DMS114 treated with DMSO at 0.1 percent for 48 hours (cell line): ENCODE data around the gene PYY.
A peak's percentile ranks its signal among the peaks of the same experiment; 100 is the strongest.

Source experiments
- DNase-seq: peaks from one replicate; lab custom pipeline; 2025; ENCODE audit not compliant: unreplicated experiment; lab: John Stamatoyannopoulos, UW

PYY gene

GRCh38 chr17:43917348-43918025 lies 36.3 kb downstream of the PYY start:
- DNase-seq = no peak

GRCh38 chr17:43917016-43917347 lies 36.8 kb downstream of the PYY start:
- no peak for DNase-seq

- DNase-seq = no peak
Measured at GRCh38 chr17:43916385-43916784, 37.4 kb downstream of the PYY start.

GRCh38 chr17:43915559-43915958 lies 38.2 kb downstream of the PYY start:
- DNase-seq = no peak

GRCh38 chr17:43914451-43914850 lies 39.3 kb downstream of the PYY start:
- no peak for DNase-seq

GRCh38 chr17:43913584-43913983 lies 40.2 kb downstream of the PYY start:
- no peak for DNase-seq

GRCh38 chr17:43912635-43913304 lies 41.0 kb downstream of the PYY start:
- DNase-seq = no peak

- DNase-seq = no peak
Measured at GRCh38 chr17:43911904-43912303, 41.8 kb downstream of the PYY start.

- no peak for DNase-seq
Measured at GRCh38 chr17:43909537-43910231, 44.1 kb downstream of the PYY start.

- DNase-seq = peak; percentile 75
Measured at GRCh38 chr17:43907998-43908721, 45.6 kb downstream of the PYY start.

- DNase-seq = peak; percentile 66
Measured at GRCh38 chr17:43907425-43907981, 46.2 kb downstream of the PYY start, which contains the start of gene MPP2. Gene MPP2, minus strand, starts transcription at chr17:43907536. Its CDS starts 3,076 bp downstream, at chr17:43904460.

- DNase-seq = no peak
Measured at GRCh38 chr17:43906951-43907424, 46.8 kb downstream of the PYY start.

- DNase-seq = peak; percentile 21
Measured at GRCh38 chr17:43905985-43906852, 47.5 kb downstream of the PYY start.

GRCh38 chr17:43905400-43905984 lies 48.2 kb downstream of the PYY start:
- DNase-seq = no peak
